ENCODE measurements around the gene KRTAP10-8.

- no peak for TF ChIP-seq CTCF (conservative IDR thresholded peaks at IDR 0.05; ENCODE audit: low read depth in 2 of 2)
- TF ChIP-seq REST (IDR thresholded peaks at IDR 0.05; ENCODE audit: unreplicated experiment), result no peak
- no peak for TF ChIP-seq CREB1 (CRISPR knock-in tag; IDR thresholded peaks at IDR 0.05; ENCODE audit: low read depth)
- TF ChIP-seq EZH2 (IDR thresholded peaks at IDR 0.05; ENCODE audit: low read depth, unreplicated experiment), result no peak
- TF ChIP-seq POLR2AphosphoS5 (IDR thresholded peaks at IDR 0.05; ENCODE audit: low read depth), result no peak
- TF ChIP-seq ETS1 (IDR thresholded peaks at IDR 0.05), result no peak
- TF ChIP-seq ZNF462 (CRISPR knock-in tag; IDR thresholded peaks at IDR 0.05), result no peak
- TF ChIP-seq ZNF331 (CRISPR knock-in tag; IDR thresholded peaks at IDR 0.05; ENCODE audit: low read depth), result no peak
Measured at GRCh38 chr21:44650265-44650972, 38.5 kb downstream of the KRTAP10-8 start.
